GM18499 (cell line): ENCODE results near the gene DENND2D.

ENCODE experiments used
- ATAC-seq: cut with Tn5 transposase; IDR thresholded peaks from one replicate; pipeline ENCODE4 v1.9.1; 2021; ENCODE audit warnings: moderate number of reproducible peaks; ENCODE audit not compliant: insufficient read depth, unreplicated experiment

DENND2D gene

GRCh38 chr1:111141245-111142220, 58.9 kb downstream of the DENND2D start:
- no peak for ATAC-seq

GRCh38 chr1:111140680-111140967, 59.8 kb downstream of the DENND2D start:
- no peak for ATAC-seq

- ATAC-seq, result peak; percentile 43
These were observed 60.3 kb downstream of the DENND2D start, which contains the start of the genes CEPT1 and DRAM2 for GRCh38 chr1:111139956-111140679. Gene CEPT1, plus strand, starts transcription at chr1:111140223. Its CDS starts 7,492 bp downstream, at chr1:111147715. Gene DRAM2, minus strand, starts transcription at chr1:111140093. Its CDS starts 8,539 bp downstream, at chr1:111131554.

GRCh38 chr1:111139324-111139955, 61.0 kb downstream of the DENND2D start:
- no peak for ATAC-seq
